Activated naive CD8-positive, alpha-beta T cell treated with anti-CD3 and anti-CD28 coated beads for 36 hours (primary cell): ENCODE measurements around the gene GDPD3. TPM values are rescaled to one million over a fixed set of nuclear protein-coding genes. Genes with fewer than 3 reads are reported as not detected.

Experiments
- DNase-seq: peaks from one replicate; pipeline ENCODE4 v3.0.0; 2021
- H3K27ac Mint-ChIP-seq: one replicate; pipeline ENCODE4 v1.8.0; 2022; ENCODE audit warnings: mild to moderate bottlenecking, moderate library complexity, mixed read lengths
- H3K27me3 Mint-ChIP-seq: one replicate; pipeline ENCODE4 v1.8.0; 2022; ENCODE audit warnings: mild to moderate bottlenecking, mixed read lengths
- H3K36me3 Mint-ChIP-seq: one replicate; pipeline ENCODE4 v1.8.0; 2021; ENCODE audit warnings: mild to moderate bottlenecking, mixed read lengths
- H3K4me1 Mint-ChIP-seq: one replicate; pipeline ENCODE4 v1.8.0; 2021; ENCODE audit warnings: mixed read lengths
- H3K4me3 Mint-ChIP-seq: one replicate; pipeline ENCODE4 v1.8.0; 2022; ENCODE audit warnings: mild to moderate bottlenecking, moderate library complexity, mixed read lengths
- H3K9me3 Mint-ChIP-seq: one replicate; pipeline ENCODE4 v1.8.0; 2022; ENCODE audit warnings: mixed read lengths
- total RNA-seq, 2 experiments: library from RNA; stranded (reverse); gene quantifications; one replicate each; pipeline ENCODE4 v1.2.3, GENCODE V29; 2021

GDPD3 gene
- total RNA-seq, 2 experiments from 2014 or later = 1.7 to 4.3 TPM

DNA sequence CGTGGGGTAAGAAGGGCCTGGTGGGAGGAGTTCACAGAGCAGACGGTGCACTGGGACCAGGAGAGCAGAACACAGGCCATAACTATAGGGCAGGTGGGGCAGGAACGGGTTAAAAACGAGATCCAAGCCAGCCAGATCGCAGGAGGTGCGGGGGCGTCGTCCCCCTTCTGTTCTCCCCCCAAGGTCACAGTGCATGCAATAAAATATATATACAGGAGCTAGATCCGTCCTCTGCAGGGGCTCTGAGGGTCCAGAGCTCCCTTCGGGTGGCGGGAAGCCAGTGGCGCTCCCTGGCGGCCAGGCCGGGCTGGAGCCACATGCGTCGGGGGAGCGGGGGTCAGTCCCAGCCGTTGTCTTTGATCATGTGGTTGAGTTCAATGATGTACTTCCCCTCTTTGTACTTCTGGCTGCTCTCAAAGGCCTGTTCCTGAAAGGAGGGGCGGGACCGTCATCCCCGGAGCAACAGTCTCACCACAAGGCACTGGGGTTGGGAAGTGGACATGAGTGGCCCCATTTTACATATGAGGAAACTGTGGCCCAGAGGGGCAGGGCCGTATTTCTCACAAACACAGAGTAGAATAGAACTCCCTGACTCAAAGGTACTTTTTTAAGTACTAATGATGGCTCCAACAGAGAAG lies 20.8 kb downstream of the GDPD3 start:
- DNase-seq = peak; percentile 84
- Mint-ChIP-seq H3K27me3 (no peaks in the 10 kb centered on the region), H3K36me3 (peaks cover 9% of the 10 kb centered on the region), H3K4me1 (peaks cover 43% of the 10 kb centered on the region), H3K4me3 (peak overlapping the region; percentile 86), H3K27ac (peak overlapping the region; percentile 95), H3K9me3 (peaks cover 11% of the 10 kb centered on the region)

DNA sequence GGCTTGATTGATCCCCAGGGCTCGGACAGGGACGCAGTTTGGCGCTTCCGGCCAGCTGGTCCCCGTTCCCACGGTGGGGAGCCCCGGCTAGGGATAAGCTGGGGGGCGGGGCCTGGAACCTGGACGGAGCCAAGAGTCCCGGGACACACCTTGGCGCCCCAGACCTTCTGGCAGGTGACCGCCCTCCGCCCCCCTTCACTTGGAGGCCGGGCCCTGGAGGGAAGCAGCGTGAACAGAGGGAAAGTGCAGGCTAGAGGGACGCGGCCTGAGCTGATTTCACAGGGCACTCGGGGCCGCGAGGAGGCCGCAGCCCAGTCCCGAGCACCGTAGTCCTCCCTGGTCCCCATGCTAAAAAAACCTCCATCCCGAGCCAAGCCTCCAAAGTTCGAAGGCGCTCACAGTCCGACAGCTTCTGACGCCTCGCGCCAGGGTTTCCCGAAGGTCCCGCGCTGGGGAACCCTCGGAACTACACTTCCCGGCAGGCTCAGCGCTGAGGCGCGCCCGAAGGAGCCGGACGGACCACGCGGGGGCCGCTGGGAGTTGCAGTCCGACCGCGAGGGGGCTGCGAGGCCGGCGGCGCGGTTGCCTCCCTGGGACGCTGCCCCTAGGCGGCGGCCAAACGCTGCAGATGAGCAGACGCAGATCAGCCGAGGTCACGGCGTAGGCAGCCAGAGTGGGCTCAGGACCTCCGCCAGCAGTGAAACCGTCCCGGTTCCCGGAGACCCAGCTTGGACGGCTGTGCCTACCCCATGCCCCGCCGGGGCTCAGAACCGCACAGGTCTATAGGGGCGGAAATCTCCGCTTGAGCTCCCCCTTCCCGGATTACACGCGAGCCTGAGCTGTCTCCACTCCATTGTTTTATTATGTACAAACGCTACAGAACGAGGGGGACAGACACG lies 21.6 kb downstream of the GDPD3 start, which contains the start of gene TBX6:
Gene TBX6 (minus strand): TSS at position 451 of the 899 bp plus-strand sequence. CDS start 731 bp downstream, outside the sequence.
- Mint-ChIP-seq H3K36me3 (peaks cover 5% of the 10 kb centered on the region), H3K9me3 (peaks cover 3% of the 10 kb centered on the region), H3K4me3 (peak within 1 kb of the TSS; percentile 86), H3K4me1 (peaks cover 42% of the 10 kb centered on the region), H3K27me3 (no peaks in the 10 kb centered on the region), H3K27ac (peak within 1 kb of the TSS; percentile 95)
- peak; percentile 97 for DNase-seq

DNA sequence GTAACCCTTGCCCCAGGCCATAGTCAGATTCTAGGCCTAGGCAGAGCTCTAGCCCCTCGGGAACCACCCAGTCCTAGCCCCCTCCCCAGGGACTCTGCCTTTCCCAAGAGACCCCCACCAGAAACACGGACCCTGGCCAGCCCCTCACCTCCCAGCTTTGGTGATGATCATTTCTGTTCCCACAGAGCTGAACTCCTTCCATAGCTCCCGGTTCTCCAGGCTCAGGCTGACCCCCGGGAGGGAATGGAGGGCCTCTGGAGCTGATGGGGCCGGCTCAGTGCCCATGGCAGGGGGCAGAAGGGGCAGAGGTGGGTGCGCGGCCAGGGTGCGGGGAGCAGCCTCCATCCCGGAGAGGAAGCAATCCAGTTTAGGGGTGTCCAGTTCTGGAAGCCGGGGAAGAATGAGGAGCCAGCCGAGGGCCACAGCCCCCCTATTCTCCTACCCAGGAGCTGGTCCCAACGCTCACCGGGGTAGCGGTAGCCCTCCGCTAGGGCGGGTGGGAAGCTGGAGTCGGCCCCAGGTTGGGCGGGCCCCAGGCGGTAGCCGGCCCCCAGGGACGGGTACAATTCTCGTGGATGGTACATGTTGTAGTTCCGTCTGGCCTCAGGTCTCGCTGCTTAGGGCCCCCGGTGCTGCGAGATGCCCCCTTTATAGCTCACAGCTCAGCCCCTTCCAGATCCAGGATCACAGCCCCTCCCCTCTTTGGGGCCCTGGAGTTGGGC lies 22.6 kb downstream of the GDPD3 start:
- H3K27me3 Mint-ChIP-seq = no peaks in the 10 kb centered on the region
- H3K9me3 Mint-ChIP-seq = no peaks in the 10 kb centered on the region
- H3K4me3 Mint-ChIP-seq = no peak overlapping the region
- peaks cover 40% of the 10 kb centered on the region for H3K4me1 Mint-ChIP-seq
- DNase-seq = no peak
- peaks cover 5% of the 10 kb centered on the region for H3K36me3 Mint-ChIP-seq
- peak overlapping the region; percentile 42 for H3K27ac Mint-ChIP-seq

DNA sequence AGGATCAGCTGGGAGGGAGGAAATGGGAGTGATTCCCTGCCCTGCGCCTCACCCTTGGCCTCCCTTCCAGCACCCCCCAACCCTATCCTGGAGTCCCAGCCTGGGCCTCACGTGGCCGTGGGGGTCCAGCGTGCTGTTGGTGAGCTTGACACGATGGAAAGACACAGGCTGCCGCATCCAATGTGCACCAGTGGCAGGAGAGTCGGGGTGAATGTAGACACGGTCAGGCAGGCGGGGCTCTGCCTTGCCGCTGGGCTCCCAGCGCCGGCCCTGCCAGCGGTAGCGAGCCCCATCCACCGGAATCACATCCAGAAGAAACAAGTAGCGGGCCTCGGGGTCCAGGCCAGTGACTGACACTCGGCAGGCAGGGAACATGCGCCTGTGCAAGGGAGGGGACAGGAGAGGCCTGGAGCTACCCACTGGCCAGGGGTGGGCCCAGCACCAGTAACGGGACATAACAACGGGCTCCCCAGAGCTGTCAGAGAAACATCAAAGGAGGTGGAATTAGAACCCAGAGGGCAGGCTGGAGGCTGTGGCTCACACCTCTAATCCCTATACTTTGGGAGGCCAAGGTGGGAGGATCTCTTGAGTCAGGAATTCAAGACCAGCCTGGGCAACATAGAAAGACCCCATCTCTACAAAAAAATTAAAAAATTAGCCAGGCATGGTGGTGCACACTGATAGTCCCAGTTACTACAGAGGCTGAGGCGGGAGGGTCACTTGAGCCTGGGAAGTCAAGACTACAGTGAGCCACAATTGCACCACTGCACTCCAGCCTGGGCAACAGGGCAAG lies 24.3 kb downstream of the GDPD3 start:
- peaks cover 26% of the 10 kb centered on the region for H3K4me1 Mint-ChIP-seq
- no peak overlapping the region for H3K4me3 Mint-ChIP-seq
- H3K36me3 Mint-ChIP-seq = peaks cover 6% of the 10 kb centered on the region
- H3K27me3 Mint-ChIP-seq = no peaks in the 10 kb centered on the region
- no peak overlapping the region for H3K27ac Mint-ChIP-seq
- DNase-seq = no peak
- no peaks in the 10 kb centered on the region for H3K9me3 Mint-ChIP-seq

DNA sequence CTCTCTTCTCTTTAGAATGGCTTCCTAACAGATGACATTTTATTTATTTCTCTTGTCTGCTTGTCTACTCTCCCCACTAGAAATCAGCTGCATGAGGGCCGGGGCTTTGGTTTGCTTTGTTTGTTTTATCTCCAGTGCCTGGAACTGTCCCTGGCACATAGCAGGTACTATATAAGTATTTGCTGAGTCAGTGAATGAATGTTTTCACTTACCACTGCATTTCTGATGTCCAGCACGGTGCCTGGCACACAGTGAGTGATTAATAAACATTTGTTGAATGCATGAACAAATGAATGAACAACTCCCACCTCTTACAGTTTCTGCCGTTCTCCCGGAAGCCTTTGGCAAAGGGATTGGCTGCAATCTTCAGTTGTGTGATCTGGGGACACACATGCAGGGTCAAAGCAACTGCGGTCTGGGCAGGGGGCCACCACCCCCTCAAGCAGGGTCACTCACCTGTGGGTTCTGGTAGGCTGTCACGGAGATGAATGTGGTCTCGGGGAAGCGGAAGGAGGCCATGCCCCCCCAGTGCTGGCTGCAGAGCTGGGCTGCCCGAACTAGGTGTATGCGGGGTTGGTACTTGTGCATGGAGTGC lies 25.0 kb downstream of the GDPD3 start:
- no peaks in the 10 kb centered on the region for H3K27me3 Mint-ChIP-seq
- peaks cover 10% of the 10 kb centered on the region for H3K36me3 Mint-ChIP-seq
- H3K4me3 Mint-ChIP-seq = no peak overlapping the region
- H3K4me1 Mint-ChIP-seq = peaks cover 25% of the 10 kb centered on the region
- DNase-seq = no peak
- H3K27ac Mint-ChIP-seq = no peak overlapping the region
- H3K9me3 Mint-ChIP-seq = no peaks in the 10 kb centered on the region

DNA sequence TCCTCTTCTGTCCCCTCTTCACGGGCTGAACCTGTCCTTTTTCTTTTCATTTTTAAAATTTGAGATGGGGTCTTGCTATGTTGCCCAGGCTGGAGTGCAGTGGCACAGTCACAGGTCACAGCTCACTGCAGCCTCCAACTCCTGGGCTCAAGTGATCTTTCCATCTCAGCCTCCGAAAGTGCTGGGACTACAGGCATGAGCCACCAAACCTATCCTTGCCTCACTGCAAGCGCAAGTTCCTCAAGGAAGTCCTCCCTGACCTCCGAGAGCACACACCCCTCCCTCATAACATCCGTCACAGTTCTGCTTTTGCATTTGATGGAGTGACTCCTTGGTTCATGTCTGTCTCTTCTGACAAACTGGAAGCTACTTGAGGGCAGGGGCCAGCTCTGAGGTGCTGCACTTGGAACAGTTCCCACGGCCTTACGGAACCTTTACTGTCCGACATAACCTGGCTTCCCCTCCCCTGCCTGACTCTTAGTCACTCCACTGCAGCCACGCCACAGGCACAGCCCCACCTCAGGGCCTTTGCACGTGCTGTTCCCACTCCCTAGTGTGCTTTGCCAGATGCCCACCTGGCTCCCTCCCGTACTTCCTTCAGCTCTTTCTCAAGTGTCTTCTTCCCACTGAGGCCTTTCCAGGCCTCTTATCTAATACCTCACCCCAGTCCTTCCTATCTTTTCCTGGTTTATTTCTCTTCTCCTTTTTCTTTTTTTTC lies 26.0 kb downstream of the GDPD3 start:
- H3K36me3 Mint-ChIP-seq = peaks cover 13% of the 10 kb centered on the region
- peaks cover 19% of the 10 kb centered on the region for H3K4me1 Mint-ChIP-seq
- no peak for DNase-seq
- H3K9me3 Mint-ChIP-seq = no peaks in the 10 kb centered on the region
- no peak overlapping the region for H3K27ac Mint-ChIP-seq
- no peaks in the 10 kb centered on the region for H3K27me3 Mint-ChIP-seq
- no peak overlapping the region for H3K4me3 Mint-ChIP-seq

- H3K4me1 Mint-ChIP-seq = peaks cover 17% of the 10 kb centered on the region
- H3K36me3 Mint-ChIP-seq = peaks cover 17% of the 10 kb centered on the region
- no peaks in the 10 kb centered on the region for H3K27me3 Mint-ChIP-seq
- no peak overlapping the region for H3K4me3 Mint-ChIP-seq
- H3K27ac Mint-ChIP-seq = no peak overlapping the region
- DNase-seq = no peak
- H3K9me3 Mint-ChIP-seq = no peaks in the 10 kb centered on the region
Observed at GRCh38 chr16:30086291-30087140, 26.8 kb downstream of the GDPD3 start.

- Mint-ChIP-seq H3K27me3 (no peaks in the 10 kb centered on the region), H3K9me3 (no peaks in the 10 kb centered on the region), H3K4me3 (no peak overlapping the region), H3K36me3 (peaks cover 18% of the 10 kb centered on the region), H3K27ac (no peak overlapping the region), H3K4me1 (peaks cover 16% of the 10 kb centered on the region)
- no peak for DNase-seq
Observed at GRCh38 chr16:30085820-30086219, 27.5 kb downstream of the GDPD3 start.

DNA sequence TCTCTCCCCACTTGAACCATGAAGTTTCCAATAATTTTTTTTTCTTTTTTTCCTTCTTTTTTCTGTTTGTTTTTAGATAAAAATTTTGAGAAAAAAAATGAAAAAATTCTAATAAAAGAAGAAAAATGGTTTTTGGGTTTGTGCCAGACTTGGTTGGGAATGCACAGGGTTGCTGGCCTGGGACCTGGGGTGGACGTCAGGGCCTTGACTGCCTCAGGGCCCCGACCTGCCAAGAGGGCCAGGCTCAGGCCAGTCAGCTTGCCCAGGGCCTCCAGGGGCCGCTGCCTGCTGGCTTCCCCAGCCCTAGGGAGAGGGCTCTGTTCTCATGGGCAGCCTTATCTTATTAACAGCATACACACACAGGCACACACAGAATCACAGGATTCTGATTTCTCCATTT lies 28.1 kb downstream of the GDPD3 start:
- no peak overlapping the region for H3K4me3 Mint-ChIP-seq
- no peak overlapping the region for H3K27ac Mint-ChIP-seq
- peaks cover 12% of the 10 kb centered on the region for H3K4me1 Mint-ChIP-seq
- no peak for DNase-seq
- no peaks in the 10 kb centered on the region for H3K9me3 Mint-ChIP-seq
- no peaks in the 10 kb centered on the region for H3K27me3 Mint-ChIP-seq
- H3K36me3 Mint-ChIP-seq = peaks cover 19% of the 10 kb centered on the region

DNA sequence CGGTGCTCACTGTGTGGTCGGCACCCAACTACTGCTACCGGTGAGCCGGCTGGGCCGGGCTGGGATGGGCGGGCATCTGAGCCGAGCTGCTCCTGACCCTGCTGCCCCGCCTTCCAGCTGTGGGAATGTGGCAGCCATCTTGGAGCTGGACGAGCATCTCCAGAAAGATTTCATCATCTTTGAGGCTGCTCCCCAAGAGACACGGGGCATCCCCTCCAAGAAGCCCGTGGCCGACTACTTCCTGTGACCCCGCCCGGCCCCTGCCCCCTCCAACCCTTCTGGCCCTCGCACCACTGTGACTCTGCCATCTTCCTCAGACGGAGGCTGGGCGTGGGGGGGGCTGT lies 28.5 kb downstream of the GDPD3 start:
- Mint-ChIP-seq H3K9me3 (no peaks in the 10 kb centered on the region), H3K4me1 (peaks cover 9% of the 10 kb centered on the region), H3K27me3 (no peaks in the 10 kb centered on the region), H3K27ac (no peak overlapping the region), H3K36me3 (peaks cover 19% of the 10 kb centered on the region), H3K4me3 (no peak overlapping the region)
- no peak for DNase-seq

GRCh38 chr16:30084096-30084815 lies 29.1 kb downstream of the GDPD3 start:
- peaks cover 5% of the 10 kb centered on the region for H3K4me1 Mint-ChIP-seq
- peaks cover 24% of the 10 kb centered on the region for H3K36me3 Mint-ChIP-seq
- H3K4me3 Mint-ChIP-seq = no peak overlapping the region
- no peak overlapping the region for H3K27ac Mint-ChIP-seq
- no peak for DNase-seq
- no peaks in the 10 kb centered on the region for H3K9me3 Mint-ChIP-seq
- H3K27me3 Mint-ChIP-seq = no peaks in the 10 kb centered on the region

DNA sequence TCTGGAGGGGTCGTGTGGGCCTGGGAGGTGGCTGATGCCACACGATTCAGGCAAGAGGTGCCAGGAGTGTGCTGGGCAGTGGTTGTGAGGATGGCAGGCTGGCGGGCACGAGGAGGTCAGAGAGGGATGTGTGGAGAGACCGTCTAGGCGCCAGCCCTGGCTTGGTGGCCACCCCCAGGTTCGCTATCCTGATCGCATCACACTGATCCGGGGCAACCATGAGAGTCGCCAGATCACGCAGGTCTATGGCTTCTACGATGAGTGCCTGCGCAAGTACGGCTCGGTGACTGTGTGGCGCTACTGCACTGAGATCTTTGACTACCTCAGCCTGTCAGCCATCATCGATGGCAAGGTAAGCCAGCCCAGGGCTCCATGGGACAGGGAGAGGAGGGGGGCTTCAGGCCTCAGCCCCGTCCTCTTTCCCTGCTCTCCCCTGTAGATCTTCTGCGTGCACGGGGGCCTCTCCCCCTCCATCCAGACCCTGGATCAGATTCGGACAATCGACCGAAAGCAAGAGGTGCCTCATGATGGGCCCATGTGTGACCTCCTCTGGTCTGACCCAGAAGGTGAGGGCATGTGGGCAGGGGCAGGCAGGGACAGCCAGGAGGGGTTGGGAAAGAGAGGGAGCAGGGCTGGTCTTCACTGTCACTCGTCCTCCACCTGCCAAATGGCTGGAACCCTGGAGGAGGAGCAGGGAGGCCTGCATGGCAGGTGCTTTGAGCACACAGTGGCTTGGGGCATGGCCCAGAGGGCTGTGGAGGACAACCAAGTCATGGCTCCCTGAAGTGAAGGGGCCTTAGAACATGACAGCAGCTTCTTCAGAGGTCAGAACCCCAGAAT lies 29.9 kb downstream of the GDPD3 start:
- Mint-ChIP-seq H3K4me3 (no peak overlapping the region), H3K4me1 (peaks cover 8% of the 10 kb centered on the region), H3K36me3 (peaks cover 29% of the 10 kb centered on the region), H3K27me3 (no peaks in the 10 kb centered on the region), H3K27ac (no peak overlapping the region), H3K9me3 (no peaks in the 10 kb centered on the region)
- no peak for DNase-seq
